Panc1 (cell line): ENCODE data around the gene ACSS1.

Source experiments
- CTCF ChIP-seq: fragments of 450-650 bp; IDR thresholded peaks from 2 replicates; pipeline ENCODE4 v1.5.1; 2017; ENCODE audit warnings: mild to moderate bottlenecking
- POLR2AphosphoS5 ChIP-seq: IDR thresholded peaks from 2 replicates; pipeline ENCODE4 v1.6.1; 2012; ENCODE audit warnings: mild to moderate bottlenecking, low read depth, low read length, moderate library complexity

GRCh38 chr20:25032478-25033264 is 25.3 kb downstream of the ACSS1 start:
- TF ChIP-seq CTCF (no peak), POLR2AphosphoS5 (no peak)
